Measurements from ENCODE around the gene ANKRD30A. TPM values are rescaled to one million over a fixed set of nuclear protein-coding genes. Genes with fewer than 3 reads are reported as not detected.

ANKRD30A gene
- total and polyA plus RNA-seq, 2 experiments from 2014 or later = not detected

DNA sequence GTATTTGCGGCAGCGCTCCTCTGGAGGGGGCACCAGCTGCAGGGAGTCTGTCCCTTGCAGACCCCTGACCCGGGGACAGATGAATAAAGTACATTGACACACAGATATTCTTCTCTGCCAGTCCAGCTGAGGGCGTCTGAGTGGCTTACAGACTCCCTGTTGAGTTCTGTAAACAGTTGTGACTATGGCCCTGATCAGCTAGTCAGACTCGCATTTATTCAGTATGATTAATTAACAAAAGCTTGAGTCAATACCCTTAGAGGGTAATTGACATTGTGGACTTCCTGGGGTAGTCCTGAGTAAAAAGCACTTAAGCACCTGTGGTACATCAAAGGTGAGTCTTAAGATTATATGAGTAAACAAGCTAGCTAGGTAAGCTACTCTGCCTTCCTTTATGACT lies 21.0 kb downstream of the ANKRD30A start:
- Histone ChIP-seq H3K4me2 (no peak overlapping the region), H3K9me2 (ENCODE audit: insufficient read depth) (no peaks in the 10 kb centered on the region), H3K27me3 (ENCODE audit: insufficient read depth) (no peaks in the 10 kb centered on the region), H2AFZ (no peak overlapping the region), H3K36me3 (ENCODE audit: insufficient read depth) (no peaks in the 10 kb centered on the region; the same call in 1 of the 2 replicates), H3K4me1 (ENCODE audit: insufficient read depth) (no peaks in the 10 kb centered on the region), H4K20me1 (replicated peaks; ENCODE audit: insufficient read depth) (no peaks in the 10 kb centered on the region), H3K79me2 (replicated peaks; ENCODE audit: insufficient read depth) (no peaks in the 10 kb centered on the region), H3F3A (replicated peaks; ENCODE audit: low read depth) (no peaks in the 10 kb centered on the region), H3K4me3 (no peak overlapping the region; the same call in 1 of the 2 replicates), H3K27ac (ENCODE audit: low read depth) (no peak overlapping the region)
- H3K36me3 Mint-ChIP-seq (ENCODE audit: low read depth) = peaks cover 21% of the 10 kb centered on the region
- no peak overlapping the region for H3K27ac Mint-ChIP-seq
- no peaks in the 10 kb centered on the region for H3K4me1 Mint-ChIP-seq
- peaks cover 83% of the 10 kb centered on the region for H3K9me3 Mint-ChIP-seq
- DNase-seq (ENCODE audit: low spot score) = no peak
- ATAC-seq = no peak
- no peak overlapping the region for H3K4me3 Mint-ChIP-seq
- no peaks in the 10 kb centered on the region for H3K27me3 Mint-ChIP-seq (ENCODE audit: insufficient read depth, low read depth, poor library complexity)
- no peak for TF ChIP-seq CREB1 (CRISPR knock-in tag; IDR thresholded peaks at IDR 0.05; ENCODE audit: low read depth)
- TF ChIP-seq ZNF331 (CRISPR knock-in tag; IDR thresholded peaks at IDR 0.05; ENCODE audit: low read depth) = no peak
- TF ChIP-seq, protein P1, sequence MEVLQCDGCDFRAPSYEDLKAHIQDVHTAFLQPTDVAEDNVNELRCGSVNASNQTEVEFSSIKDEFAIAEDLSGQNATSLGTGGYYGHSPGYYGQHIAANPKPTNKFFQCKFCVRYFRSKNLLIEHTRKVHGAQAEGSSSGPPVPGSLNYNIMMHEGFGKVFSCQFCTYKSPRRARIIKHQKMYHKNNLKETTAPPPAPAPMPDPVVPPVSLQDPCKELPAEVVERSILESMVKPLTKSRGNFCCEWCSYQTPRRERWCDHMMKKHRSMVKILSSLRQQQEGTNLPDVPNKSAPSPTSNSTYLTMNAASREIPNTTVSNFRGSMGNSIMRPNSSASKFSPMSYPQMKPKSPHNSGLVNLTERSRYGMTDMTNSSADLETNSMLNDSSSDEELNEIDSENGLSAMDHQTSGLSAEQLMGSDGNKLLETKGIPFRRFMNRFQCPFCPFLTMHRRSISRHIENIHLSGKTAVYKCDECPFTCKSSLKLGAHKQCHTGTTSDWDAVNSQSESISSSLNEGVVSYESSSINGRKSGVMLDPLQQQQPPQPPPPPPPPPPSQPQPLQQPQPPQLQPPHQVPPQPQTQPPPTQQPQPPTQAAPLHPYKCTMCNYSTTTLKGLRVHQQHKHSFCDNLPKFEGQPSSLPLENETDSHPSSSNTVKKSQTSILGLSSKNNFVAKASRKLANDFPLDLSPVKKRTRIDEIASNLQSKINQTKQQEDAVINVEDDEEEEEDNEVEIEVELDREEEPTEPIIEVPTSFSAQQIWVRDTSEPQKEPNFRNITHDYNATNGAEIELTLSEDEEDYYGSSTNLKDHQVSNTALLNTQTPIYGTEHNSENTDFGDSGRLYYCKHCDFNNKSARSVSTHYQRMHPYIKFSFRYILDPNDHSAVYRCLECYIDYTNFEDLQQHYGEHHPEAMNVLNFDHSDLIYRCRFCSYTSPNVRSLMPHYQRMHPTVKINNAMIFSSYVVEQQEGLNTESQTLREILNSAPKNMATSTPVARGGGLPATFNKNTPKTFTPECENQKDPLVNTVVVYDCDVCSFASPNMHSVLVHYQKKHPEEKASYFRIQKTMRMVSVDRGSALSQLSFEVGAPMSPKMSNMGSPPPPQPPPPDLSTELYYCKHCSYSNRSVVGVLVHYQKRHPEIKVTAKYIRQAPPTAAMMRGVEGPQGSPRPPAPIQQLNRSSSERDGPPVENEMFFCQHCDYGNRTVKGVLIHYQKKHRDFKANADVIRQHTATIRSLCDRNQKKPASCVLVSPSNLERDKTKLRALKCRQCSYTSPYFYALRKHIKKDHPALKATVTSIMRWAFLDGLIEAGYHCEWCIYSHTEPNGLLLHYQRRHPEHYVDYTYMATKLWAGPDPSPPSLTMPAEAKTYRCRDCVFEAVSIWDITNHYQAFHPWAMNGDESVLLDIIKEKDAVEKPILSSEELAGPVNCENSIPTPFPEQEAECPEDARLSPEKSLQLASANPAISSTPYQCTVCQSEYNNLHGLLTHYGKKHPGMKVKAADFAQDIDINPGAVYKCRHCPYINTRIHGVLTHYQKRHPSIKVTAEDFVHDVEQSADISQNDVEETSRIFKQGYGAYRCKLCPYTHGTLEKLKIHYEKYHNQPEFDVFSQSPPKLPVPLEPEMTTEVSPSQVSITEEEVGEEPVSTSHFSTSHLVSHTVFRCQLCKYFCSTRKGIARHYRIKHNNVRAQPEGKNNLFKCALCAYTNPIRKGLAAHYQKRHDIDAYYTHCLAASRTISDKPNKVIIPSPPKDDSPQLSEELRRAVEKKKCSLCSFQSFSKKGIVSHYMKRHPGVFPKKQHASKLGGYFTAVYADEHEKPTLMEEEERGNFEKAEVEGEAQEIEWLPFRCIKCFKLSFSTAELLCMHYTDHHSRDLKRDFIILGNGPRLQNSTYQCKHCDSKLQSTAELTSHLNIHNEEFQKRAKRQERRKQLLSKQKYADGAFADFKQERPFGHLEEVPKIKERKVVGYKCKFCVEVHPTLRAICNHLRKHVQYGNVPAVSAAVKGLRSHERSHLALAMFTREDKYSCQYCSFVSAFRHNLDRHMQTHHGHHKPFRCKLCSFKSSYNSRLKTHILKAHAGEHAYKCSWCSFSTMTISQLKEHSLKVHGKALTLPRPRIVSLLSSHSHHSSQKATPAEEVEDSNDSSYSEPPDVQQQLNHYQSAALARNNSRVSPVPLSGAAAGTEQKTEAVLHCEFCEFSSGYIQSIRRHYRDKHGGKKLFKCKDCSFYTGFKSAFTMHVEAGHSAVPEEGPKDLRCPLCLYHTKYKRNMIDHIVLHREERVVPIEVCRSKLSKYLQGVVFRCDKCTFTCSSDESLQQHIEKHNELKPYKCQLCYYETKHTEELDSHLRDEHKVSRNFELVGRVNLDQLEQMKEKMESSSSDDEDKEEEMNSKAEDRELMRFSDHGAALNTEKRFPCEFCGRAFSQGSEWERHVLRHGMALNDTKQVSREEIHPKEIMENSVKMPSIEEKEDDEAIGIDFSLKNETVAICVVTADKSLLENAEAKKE (CRISPR knock-in tag; IDR thresholded peaks at IDR 0.05) = no peak
- no peak for TF ChIP-seq EZH2phosphoT487 (IDR thresholded peaks at IDR 0.05; ENCODE audit: unreplicated experiment)
- TF ChIP-seq, protein P2, sequence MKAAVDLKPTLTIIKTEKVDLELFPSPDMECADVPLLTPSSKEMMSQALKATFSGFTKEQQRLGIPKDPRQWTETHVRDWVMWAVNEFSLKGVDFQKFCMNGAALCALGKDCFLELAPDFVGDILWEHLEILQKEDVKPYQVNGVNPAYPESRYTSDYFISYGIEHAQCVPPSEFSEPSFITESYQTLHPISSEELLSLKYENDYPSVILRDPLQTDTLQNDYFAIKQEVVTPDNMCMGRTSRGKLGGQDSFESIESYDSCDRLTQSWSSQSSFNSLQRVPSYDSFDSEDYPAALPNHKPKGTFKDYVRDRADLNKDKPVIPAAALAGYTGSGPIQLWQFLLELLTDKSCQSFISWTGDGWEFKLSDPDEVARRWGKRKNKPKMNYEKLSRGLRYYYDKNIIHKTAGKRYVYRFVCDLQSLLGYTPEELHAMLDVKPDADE (IDR thresholded peaks at IDR 0.05) = no peak
- no peak for TF ChIP-seq STAT1 (IDR thresholded peaks at IDR 0.05; ENCODE audit: unreplicated experiment)
- TF ChIP-seq EZH2 (IDR thresholded peaks at IDR 0.05; ENCODE audit: low read depth, unreplicated experiment) = no peak
- TF ChIP-seq, protein P3, sequence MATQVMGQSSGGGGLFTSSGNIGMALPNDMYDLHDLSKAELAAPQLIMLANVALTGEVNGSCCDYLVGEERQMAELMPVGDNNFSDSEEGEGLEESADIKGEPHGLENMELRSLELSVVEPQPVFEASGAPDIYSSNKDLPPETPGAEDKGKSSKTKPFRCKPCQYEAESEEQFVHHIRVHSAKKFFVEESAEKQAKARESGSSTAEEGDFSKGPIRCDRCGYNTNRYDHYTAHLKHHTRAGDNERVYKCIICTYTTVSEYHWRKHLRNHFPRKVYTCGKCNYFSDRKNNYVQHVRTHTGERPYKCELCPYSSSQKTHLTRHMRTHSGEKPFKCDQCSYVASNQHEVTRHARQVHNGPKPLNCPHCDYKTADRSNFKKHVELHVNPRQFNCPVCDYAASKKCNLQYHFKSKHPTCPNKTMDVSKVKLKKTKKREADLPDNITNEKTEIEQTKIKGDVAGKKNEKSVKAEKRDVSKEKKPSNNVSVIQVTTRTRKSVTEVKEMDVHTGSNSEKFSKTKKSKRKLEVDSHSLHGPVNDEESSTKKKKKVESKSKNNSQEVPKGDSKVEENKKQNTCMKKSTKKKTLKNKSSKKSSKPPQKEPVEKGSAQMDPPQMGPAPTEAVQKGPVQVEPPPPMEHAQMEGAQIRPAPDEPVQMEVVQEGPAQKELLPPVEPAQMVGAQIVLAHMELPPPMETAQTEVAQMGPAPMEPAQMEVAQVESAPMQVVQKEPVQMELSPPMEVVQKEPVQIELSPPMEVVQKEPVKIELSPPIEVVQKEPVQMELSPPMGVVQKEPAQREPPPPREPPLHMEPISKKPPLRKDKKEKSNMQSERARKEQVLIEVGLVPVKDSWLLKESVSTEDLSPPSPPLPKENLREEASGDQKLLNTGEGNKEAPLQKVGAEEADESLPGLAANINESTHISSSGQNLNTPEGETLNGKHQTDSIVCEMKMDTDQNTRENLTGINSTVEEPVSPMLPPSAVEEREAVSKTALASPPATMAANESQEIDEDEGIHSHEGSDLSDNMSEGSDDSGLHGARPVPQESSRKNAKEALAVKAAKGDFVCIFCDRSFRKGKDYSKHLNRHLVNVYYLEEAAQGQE (IDR thresholded peaks at IDR 0.05; ENCODE audit: unreplicated experiment) = no peak
- no peak for TF ChIP-seq NANOG (IDR thresholded peaks at IDR 0.05; ENCODE audit: borderline replicate concordance)
- no peak for TF ChIP-seq POLR2AphosphoS5 (IDR thresholded peaks at IDR 0.05; ENCODE audit: low read depth)
- TF ChIP-seq JUNB (IDR thresholded peaks at IDR 0.05; ENCODE audit: unreplicated experiment) = no peak
- TF ChIP-seq ZNF114 (CRISPR knock-in tag; IDR thresholded peaks at IDR 0.05) = no peak
- TF ChIP-seq, protein P4, sequence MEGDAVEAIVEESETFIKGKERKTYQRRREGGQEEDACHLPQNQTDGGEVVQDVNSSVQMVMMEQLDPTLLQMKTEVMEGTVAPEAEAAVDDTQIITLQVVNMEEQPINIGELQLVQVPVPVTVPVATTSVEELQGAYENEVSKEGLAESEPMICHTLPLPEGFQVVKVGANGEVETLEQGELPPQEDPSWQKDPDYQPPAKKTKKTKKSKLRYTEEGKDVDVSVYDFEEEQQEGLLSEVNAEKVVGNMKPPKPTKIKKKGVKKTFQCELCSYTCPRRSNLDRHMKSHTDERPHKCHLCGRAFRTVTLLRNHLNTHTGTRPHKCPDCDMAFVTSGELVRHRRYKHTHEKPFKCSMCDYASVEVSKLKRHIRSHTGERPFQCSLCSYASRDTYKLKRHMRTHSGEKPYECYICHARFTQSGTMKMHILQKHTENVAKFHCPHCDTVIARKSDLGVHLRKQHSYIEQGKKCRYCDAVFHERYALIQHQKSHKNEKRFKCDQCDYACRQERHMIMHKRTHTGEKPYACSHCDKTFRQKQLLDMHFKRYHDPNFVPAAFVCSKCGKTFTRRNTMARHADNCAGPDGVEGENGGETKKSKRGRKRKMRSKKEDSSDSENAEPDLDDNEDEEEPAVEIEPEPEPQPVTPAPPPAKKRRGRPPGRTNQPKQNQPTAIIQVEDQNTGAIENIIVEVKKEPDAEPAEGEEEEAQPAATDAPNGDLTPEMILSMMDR (conservative IDR thresholded peaks at IDR 0.05; ENCODE audit: low read depth in 2 of 2) = no peak

Data from GM23338 (cell line).